Nephron (organoid): ENCODE results near the gene CCDC3.

Experiments used
- H3K27ac Mint-ChIP-seq, 3 experiments: 2 replicates each; pipeline ENCODE4 v1.8.0; 2020; ENCODE audit warnings: mixed read lengths in 3 of 3, mild to moderate bottlenecking in 2 of 3, moderate library complexity in 1 of 3
- H3K27me3 Mint-ChIP-seq: 2 replicates; pipeline ENCODE4 v1.8.0; 2021; ENCODE audit warnings: low read depth, mild to moderate bottlenecking, moderate library complexity, mixed read lengths
- H3K36me3 Mint-ChIP-seq: 2 replicates; pipeline ENCODE4 v1.8.0; 2020; ENCODE audit warnings: low read depth, mixed read lengths
- H3K4me1 Mint-ChIP-seq: 2 replicates; pipeline ENCODE4 v1.8.0; 2020; ENCODE audit warnings: mixed read lengths
- H3K4me3 Mint-ChIP-seq, 3 experiments: 2 replicates each; pipeline ENCODE4 v1.8.0; 2020; ENCODE audit warnings: mild to moderate bottlenecking in 3 of 3, mixed read lengths in 3 of 3, moderate library complexity in 2 of 3
- H3K9me3 Mint-ChIP-seq: 2 replicates; pipeline ENCODE4 v1.8.0; 2020; ENCODE audit warnings: mixed read lengths
- TF ChIP-seq, protein P1 (sequence below), 3 experiments: fragments of 200-600 bp; sonication (generic); IDR thresholded peaks; one replicate each; pipeline ENCODE4 v1.5.0; 2021; ENCODE audit warnings: antibody characterized with exemption in 3 of 3; ENCODE audit not compliant: unreplicated experiment in 3 of 3

The CCDC3 gene

DNA sequence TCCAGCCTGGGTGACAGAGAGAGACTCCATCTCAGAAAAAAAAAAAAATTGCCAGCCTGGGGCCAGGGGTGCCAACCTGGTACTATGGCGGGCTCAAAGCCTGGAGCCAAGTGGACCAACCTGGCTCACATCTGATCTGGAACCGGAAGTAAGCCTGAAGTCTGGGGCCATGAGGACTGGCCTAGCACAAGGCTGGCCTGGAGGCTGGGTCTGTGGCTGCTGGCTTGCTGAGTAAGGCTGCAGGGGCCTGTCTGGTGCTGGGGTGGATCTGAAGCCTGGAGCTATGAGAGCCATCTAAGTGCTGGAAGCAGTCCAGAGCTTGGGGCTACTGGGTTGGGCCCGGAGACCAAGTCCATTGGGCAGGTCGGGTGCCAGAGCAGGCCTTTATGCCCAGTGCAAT is 84.9 kb downstream of the CCDC3 start:
- Mint-ChIP-seq H3K27me3 (no peaks in the 10 kb centered on the region), H3K27ac (no peak overlapping the region), H3K9me3 (no peaks in the 10 kb centered on the region), H3K4me1 (peaks cover 19% of the 10 kb centered on the region), H3K36me3 (no peaks in the 10 kb centered on the region), H3K4me3 (no peak overlapping the region)
- TF ChIP-seq, protein P1, sequence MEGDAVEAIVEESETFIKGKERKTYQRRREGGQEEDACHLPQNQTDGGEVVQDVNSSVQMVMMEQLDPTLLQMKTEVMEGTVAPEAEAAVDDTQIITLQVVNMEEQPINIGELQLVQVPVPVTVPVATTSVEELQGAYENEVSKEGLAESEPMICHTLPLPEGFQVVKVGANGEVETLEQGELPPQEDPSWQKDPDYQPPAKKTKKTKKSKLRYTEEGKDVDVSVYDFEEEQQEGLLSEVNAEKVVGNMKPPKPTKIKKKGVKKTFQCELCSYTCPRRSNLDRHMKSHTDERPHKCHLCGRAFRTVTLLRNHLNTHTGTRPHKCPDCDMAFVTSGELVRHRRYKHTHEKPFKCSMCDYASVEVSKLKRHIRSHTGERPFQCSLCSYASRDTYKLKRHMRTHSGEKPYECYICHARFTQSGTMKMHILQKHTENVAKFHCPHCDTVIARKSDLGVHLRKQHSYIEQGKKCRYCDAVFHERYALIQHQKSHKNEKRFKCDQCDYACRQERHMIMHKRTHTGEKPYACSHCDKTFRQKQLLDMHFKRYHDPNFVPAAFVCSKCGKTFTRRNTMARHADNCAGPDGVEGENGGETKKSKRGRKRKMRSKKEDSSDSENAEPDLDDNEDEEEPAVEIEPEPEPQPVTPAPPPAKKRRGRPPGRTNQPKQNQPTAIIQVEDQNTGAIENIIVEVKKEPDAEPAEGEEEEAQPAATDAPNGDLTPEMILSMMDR (IDR thresholded peaks at IDR 0.05; ENCODE audit: unreplicated experiment in 3 of 3): no peak

DNA sequence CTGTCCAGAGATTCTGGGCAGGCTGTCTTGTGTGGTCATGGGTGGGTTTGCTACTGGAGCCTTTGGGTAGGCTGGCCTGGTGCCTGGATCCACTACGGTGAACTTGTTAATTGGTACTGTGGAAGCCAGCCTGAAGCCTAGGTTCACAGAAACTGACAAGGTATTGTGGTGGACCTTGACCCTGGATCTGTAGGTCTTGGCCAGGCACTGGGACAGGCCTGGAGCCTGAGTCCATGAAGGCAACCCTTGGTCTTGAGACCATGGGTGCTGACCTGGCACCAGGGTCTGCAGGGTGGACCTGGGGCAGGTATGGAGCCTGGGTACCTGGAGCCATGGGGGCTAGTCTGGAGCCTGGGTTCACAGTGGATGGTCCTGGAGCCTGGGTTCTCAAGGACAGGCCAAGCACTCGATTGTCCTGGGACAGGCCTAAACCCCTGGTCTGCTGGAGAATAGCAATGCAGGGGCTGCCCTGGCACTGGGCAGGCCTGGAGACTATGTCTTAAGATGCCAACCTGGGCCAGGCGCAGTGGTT is 85.8 kb downstream of the CCDC3 start:
- Mint-ChIP-seq H3K27me3 (no peaks in the 10 kb centered on the region), H3K36me3 (no peaks in the 10 kb centered on the region), H3K4me3 (no peak overlapping the region), H3K9me3 (no peaks in the 10 kb centered on the region), H3K4me1 (peaks cover 11% of the 10 kb centered on the region), H3K27ac (no peak overlapping the region)
- TF ChIP-seq, protein P1 (IDR thresholded peaks at IDR 0.05; ENCODE audit: unreplicated experiment in 3 of 3): no peak

DNA sequence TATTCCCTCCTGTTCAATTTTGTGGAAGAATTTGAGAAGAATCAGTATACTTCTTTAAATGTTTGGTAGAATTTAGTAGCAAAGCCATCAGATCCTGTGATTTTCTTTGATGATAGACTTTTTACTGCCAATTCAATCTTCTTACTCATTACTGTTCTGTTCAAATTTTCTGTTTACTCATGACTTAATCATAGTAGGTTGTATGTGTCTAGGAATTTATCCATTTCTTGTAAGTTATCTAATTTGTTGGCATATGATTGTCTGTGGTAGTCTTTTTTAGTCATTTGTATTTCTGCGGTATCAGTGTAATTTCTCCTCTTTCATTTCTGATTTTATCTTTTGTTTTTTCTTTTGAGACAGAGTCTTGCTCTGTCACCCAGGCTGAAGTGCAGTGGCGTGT is 87.4 kb downstream of the CCDC3 start:
- no peaks in the 10 kb centered on the region for H3K4me1 Mint-ChIP-seq
- TF ChIP-seq, protein P1 (IDR thresholded peaks at IDR 0.05; ENCODE audit: unreplicated experiment in 3 of 3): no peak
- H3K27ac Mint-ChIP-seq: no peak overlapping the region
- no peaks in the 10 kb centered on the region for H3K36me3 Mint-ChIP-seq
- no peak overlapping the region for H3K4me3 Mint-ChIP-seq
- no peaks in the 10 kb centered on the region for H3K27me3 Mint-ChIP-seq
- no peaks in the 10 kb centered on the region for H3K9me3 Mint-ChIP-seq

DNA sequence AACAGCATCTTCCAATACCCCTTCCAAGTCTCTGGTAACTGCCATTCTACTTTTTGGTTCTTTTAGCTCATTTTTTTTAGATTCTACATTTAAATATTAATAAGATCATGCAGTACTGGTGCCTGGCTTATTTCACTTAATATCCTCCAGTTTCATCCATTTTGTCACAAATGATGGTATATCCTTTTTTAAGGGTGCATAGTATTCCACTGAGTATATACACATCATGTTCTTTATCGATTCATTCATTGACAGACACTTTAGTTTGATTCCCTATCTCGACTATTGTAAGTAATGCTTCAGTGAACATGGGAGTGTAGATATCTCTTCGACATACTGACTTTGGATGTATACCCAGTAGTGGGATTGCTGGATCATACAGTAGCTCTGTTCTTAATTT is 89.7 kb downstream of the CCDC3 start:
- Mint-ChIP-seq H3K9me3 (no peaks in the 10 kb centered on the region), H3K36me3 (no peaks in the 10 kb centered on the region), H3K4me1 (peaks cover 10% of the 10 kb centered on the region), H3K27ac (no peak overlapping the region), H3K4me3 (no peak overlapping the region), H3K27me3 (no peaks in the 10 kb centered on the region)
- TF ChIP-seq, protein P1 (IDR thresholded peaks at IDR 0.05; ENCODE audit: unreplicated experiment in 3 of 3): no peak

DNA sequence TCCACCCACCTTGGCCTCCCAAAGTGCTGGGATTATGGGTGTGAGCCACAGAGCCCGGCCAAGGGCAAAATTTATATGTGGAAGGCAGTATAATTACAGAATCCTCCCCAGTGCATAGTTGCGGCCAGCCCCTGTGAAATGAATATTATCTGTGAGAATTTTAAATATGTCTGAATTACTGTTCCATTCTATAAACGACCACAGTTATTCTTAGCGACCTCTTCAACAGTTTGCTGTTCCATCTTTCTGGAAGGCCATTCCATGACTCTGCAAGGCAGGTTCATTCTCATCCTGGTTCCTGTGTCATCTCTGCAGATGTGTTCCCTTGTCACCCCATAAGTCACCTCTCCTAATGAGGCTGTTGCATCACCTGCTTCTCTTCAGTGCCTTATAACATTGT is 90.7 kb downstream of the CCDC3 start:
- TF ChIP-seq, protein P1 (IDR thresholded peaks at IDR 0.05; ENCODE audit: unreplicated experiment in 3 of 3): no peak
- Mint-ChIP-seq H3K4me3 (no peak overlapping the region), H3K4me1 (peaks cover 14% of the 10 kb centered on the region), H3K36me3 (no peaks in the 10 kb centered on the region), H3K9me3 (no peaks in the 10 kb centered on the region), H3K27me3 (no peaks in the 10 kb centered on the region), H3K27ac (peak overlapping the region in 1 of 3 experiments; percentile 29)

DNA sequence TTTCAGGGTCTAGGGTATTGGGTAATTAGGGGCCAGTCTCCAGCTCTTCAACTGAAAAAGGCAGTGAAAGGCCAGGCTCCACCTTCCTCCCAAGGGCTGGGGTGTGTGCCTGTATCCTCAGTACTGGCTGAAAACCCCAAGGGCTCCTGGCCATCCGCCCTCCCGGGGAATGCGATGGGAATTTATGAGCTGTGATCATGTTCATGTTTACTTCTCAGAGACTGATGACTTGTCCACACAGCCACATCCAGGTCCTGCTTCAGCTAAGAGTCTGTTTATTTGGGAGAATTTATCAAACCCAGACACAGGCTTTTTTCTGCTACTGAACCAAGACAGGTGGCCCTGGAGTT is 91.7 kb downstream of the CCDC3 start:
- no peak overlapping the region for H3K27ac Mint-ChIP-seq

More for the DNA sequence above, 91.7 kb downstream of the CCDC3 start:
- no peaks in the 10 kb centered on the region for H3K9me3 Mint-ChIP-seq
- TF ChIP-seq, protein P1 (IDR thresholded peaks at IDR 0.05; ENCODE audit: unreplicated experiment in 3 of 3): no peak
- H3K36me3 Mint-ChIP-seq: no peaks in the 10 kb centered on the region
- peaks cover 20% of the 10 kb centered on the region for H3K4me1 Mint-ChIP-seq
- no peak overlapping the region for H3K4me3 Mint-ChIP-seq
- no peaks in the 10 kb centered on the region for H3K27me3 Mint-ChIP-seq
